IMR-90 (cell line): ENCODE data around the gene UPK3A. TPM values are rescaled to one million over a fixed set of nuclear protein-coding genes. Genes with fewer than 3 reads are reported as not detected.

Experiments used
- ATAC-seq: fragments of 200-7000 bp; cut with Tn5 transposase; 2 replicates; pipeline ENCODE4 v1.9.1; 2020; ENCODE audit warnings: low read depth, mild to moderate bottlenecking, moderate library complexity
- BruUV-seq: library from RNA; stranded (reverse); fragments of 400-500 nt; replicated peaks from 2 replicates; lab custom pipeline; 2021; lab: Mats Ljungman, UMichigan
- CTCF ChIA-PET: fragments of 300-600 bp; formaldehyde crosslinking; extraction: SDS; loops from one replicate; lab custom pipeline; 2021; ENCODE audit warnings: antibody characterized with exemption; lab: Yijun Ruan, JAX
- POLR2A ChIA-PET: fragments of 300-600 bp; sonication (Branson Sonifier 250); formaldehyde crosslinking; loops from one replicate; lab custom pipeline; 2022; ENCODE audit warnings: antibody characterized with exemption; ENCODE audit not compliant: unreplicated experiment; lab: Charles Lee
- DNase-seq: peaks from one replicate; pipeline ENCODE4 v3.0.0; 2013
- H2AFZ ChIP-seq: replicated peaks from 2 replicates; pipeline ENCODE3; 2013; ENCODE audit warnings: low read length, mild to moderate bottlenecking; ENCODE audit not compliant: poor library complexity
- H2AK5ac ChIP-seq: 2 replicates; pipeline ENCODE4 v1.6.1; 2013; ENCODE audit warnings: low read depth, low read length, inconsistent platforms
- H2AK9ac ChIP-seq: replicated peaks from 2 replicates; pipeline ENCODE3; 2013; ENCODE audit warnings: mild to moderate bottlenecking, low read depth, low read length, moderate library complexity; ENCODE audit not compliant: poor library complexity
- H2BK120ac ChIP-seq: 2 replicates; pipeline ENCODE4 v1.6.1; 2013; ENCODE audit warnings: low read depth, low read length, inconsistent platforms
- H2BK15ac ChIP-seq: 3 replicates; pipeline ENCODE4 v1.6.1; 2013; ENCODE audit warnings: low read depth, low read length, inconsistent platforms
- H2BK20ac ChIP-seq: 2 replicates; pipeline ENCODE4 v1.6.1; 2013; ENCODE audit warnings: low read depth, mild to moderate bottlenecking, inconsistent platforms, low read length, moderate library complexity
- H2BK5ac ChIP-seq: 2 replicates; pipeline ENCODE4 v1.6.1; 2013; ENCODE audit warnings: mild to moderate bottlenecking, low read depth, low read length, inconsistent platforms; ENCODE audit not compliant: poor library complexity, severe bottlenecking
- H3K14ac ChIP-seq: replicated peaks from 2 replicates; pipeline ENCODE4 v1.6.1; 2013; ENCODE audit warnings: low read depth, low read length, inconsistent platforms
- H3K18ac ChIP-seq: 2 replicates; pipeline ENCODE4 v1.6.1; 2013; ENCODE audit warnings: low read depth, low read length, control low read depth
- H3K23ac ChIP-seq: 2 replicates; pipeline ENCODE4 v1.6.1; 2013; ENCODE audit warnings: low read depth, low read length, inconsistent platforms
- H3K27ac ChIP-seq: 2 replicates; pipeline ENCODE4 v1.5.1; 2013; ENCODE audit warnings: mild to moderate bottlenecking, control low read depth, low read length; ENCODE audit not compliant: insufficient read depth
- H3K27me3 ChIP-seq: 2 replicates; pipeline ENCODE4 v1.6.1; 2013; ENCODE audit warnings: low read length; ENCODE audit not compliant: control insufficient read depth, insufficient read depth
- H3K36me3 ChIP-seq: 2 replicates; pipeline ENCODE4 v1.6.1; 2013; ENCODE audit warnings: low read length, mixed read lengths; ENCODE audit not compliant: control insufficient read depth, insufficient read depth
- H3K4ac ChIP-seq: 2 replicates; pipeline ENCODE4 v1.6.1; 2013; ENCODE audit warnings: low read depth, low read length, inconsistent platforms
- H3K4me1 ChIP-seq: 2 replicates; pipeline ENCODE4 v1.6.1; 2013; ENCODE audit warnings: low read length, mixed read lengths; ENCODE audit not compliant: control insufficient read depth, insufficient read depth
- H3K4me2 ChIP-seq: 2 replicates; pipeline ENCODE4 v1.6.1; 2013; ENCODE audit warnings: low read depth, mild to moderate bottlenecking, control low read depth, low read length, moderate library complexity
- H3K4me3 ChIP-seq: 2 replicates; pipeline ENCODE4 v1.5.1; 2013; ENCODE audit warnings: low read depth, mild to moderate bottlenecking, control low read depth, low read length, moderate library complexity; ENCODE audit not compliant: insufficient read depth
- H3K56ac ChIP-seq: 2 replicates; pipeline ENCODE4 v1.6.1; 2013; ENCODE audit warnings: low read length, inconsistent platforms; ENCODE audit not compliant: insufficient read depth; ENCODE audit errors: extremely low read depth
- H3K79me1 ChIP-seq, 2 experiments: 2 replicates each; pipeline ENCODE4 v1.6.1; 2013; ENCODE audit warnings: low read length in 2 of 2, inconsistent platforms in 1 of 2, low read depth in 1 of 2
- H3K9ac ChIP-seq: 2 replicates; pipeline ENCODE4 v1.6.1; 2013; ENCODE audit warnings: low read depth, low read length, control low read depth
- H3K9me1 ChIP-seq: 2 replicates; pipeline ENCODE4 v1.6.1; 2013; ENCODE audit warnings: low read length, inconsistent platforms; ENCODE audit not compliant: insufficient read depth
- H3K9me3 ChIP-seq: 2 replicates; pipeline ENCODE4 v1.6.1; 2013; ENCODE audit warnings: low read length; ENCODE audit not compliant: control insufficient read depth, insufficient read depth
- H4K20me1 ChIP-seq: 2 replicates; pipeline ENCODE4 v1.6.1; 2013; ENCODE audit warnings: low read length, inconsistent platforms; ENCODE audit not compliant: insufficient read depth
- H4K5ac ChIP-seq: 2 replicates; pipeline ENCODE4 v1.6.1; 2013; ENCODE audit warnings: mild to moderate bottlenecking, low read depth, low read length, control low read depth
- H4K8ac ChIP-seq, 2 experiments: 2 replicates each; pipeline ENCODE4 v1.6.1; 2013; ENCODE audit warnings: low read depth in 2 of 2, low read length in 2 of 2, control low read depth in 1 of 2, inconsistent platforms in 1 of 2
- H4K91ac ChIP-seq: 2 replicates; pipeline ENCODE4 v1.6.1; 2013; ENCODE audit warnings: low read depth, low read length, inconsistent platforms; ENCODE audit not compliant: insufficient read depth
- CEBPB ChIP-seq: IDR thresholded peaks from 2 replicates; pipeline ENCODE4 v1.6.1; 2012; ENCODE audit warnings: low read depth, low read length, improper control_type of control experiment
- CHD1 ChIP-seq: IDR thresholded peaks from 2 replicates; pipeline ENCODE4 v1.6.1; 2012; ENCODE audit warnings: low read depth, low read length, improper control_type of control experiment
- FOS ChIP-seq: fragments of 150-350 bp; IDR thresholded peaks from 2 replicates; pipeline ENCODE4 v1.6.1; 2016; ENCODE audit warnings: low read depth, low read length
- RAD21 ChIP-seq: IDR thresholded peaks from 2 replicates; pipeline ENCODE4 v1.6.1; 2012; ENCODE audit warnings: low read length, improper control_type of control experiment
- WGBS, 2 experiments: methylation state at CpG; one replicate each; pipeline versions ENCODE4 v1.1.5 to v1.1.7; 2013; ENCODE audit warnings: missing lambda C conversion rate in 2 of 2; ENCODE audit not compliant: insufficient read length in 1 of 2; ENCODE audit errors: extremely low coverage in 2 of 2; 5-methylcytosine and 5-hydroxymethylcytosine counted together
- dilution Hi-C: fragments of 300-500 bp; cut with HindIII; formaldehyde crosslinking; loops from one replicate; pipeline ENCODE4 v1.14.3; 2018; ENCODE audit warnings: low sequenced_read_pairs; ENCODE audit not compliant: unreplicated experiment
- in situ Hi-C: fragments of 300-500 bp; cut with MboI; formaldehyde crosslinking; loops from 3 replicates; pipeline ENCODE4 v1.14.3; 2019; ENCODE audit warnings: low sequenced_read_pairs, inconsistent platforms, mixed read lengths
- intact Hi-C: fragments of 100-400 bp; cut with micrococcal nuclease; formaldehyde crosslinking; loops from 2 replicates; pipeline ENCODE4 v1.10.0; 2022
- polyA plus RNA-seq, 3 experiments: library from polyadenylated mRNA; depleted of rRNA; stranded (reverse); fragments of >200 nt; gene quantifications; 2 replicates each; pipeline ENCODE4 v1.2.3, GENCODE V29; 2012; ENCODE audit warnings: low replicate concordance in 1 of 3
- total RNA-seq: library from RNA; depleted of rRNA; stranded (reverse); fragments of >200 nt; gene quantifications from 2 replicates; pipeline ENCODE4 v1.2.3, GENCODE V29; 2012

The UPK3A gene
- total and polyA plus RNA-seq, 2 of the 4 experiments (the other 2 are of a cell fraction) = not detected

- ATAC-seq = no peak
- Histone ChIP-seq H3K4me1 (peaks cover 22% of the 10 kb centered on the region), H3K36me3 (no peaks in the 10 kb centered on the region), H3K4me3 (no peak overlapping the region), H2AFZ (no peak overlapping the region), H2BK20ac (no peak overlapping the region), H2BK120ac (no peak overlapping the region), H2AK9ac (no peak overlapping the region), H4K91ac (no peak overlapping the region), H2BK15ac (no peak overlapping the region), H3K14ac (no peak overlapping the region), H3K9me1 (peaks cover 23% of the 10 kb centered on the region), H3K9me3 (no peaks in the 10 kb centered on the region), H3K56ac (no peak overlapping the region), H3K23ac (no peak overlapping the region), H3K79me1 (peaks cover 21 to 79% of the 10 kb centered on the region in 2 experiments), H2BK5ac (no peak overlapping the region), H3K9ac (no peak overlapping the region), H3K18ac (no peak overlapping the region), H4K5ac (peak overlapping the region; percentile 32; the same call in 1 of the 2 replicates), H2AK5ac (peak overlapping the region; percentile 62; the same call in 1 of the 2 replicates), H4K20me1 (peaks cover 17% of the 10 kb centered on the region; the same call in 1 of the 2 replicates), H3K4me2 (no peak overlapping the region), H4K8ac (no peak overlapping the region), H3K4ac (0 out of 2 replicates have a peak overlapping the region, but pooled peaks have one; percentile 7), H3K27me3 (no peaks in the 10 kb centered on the region), H3K27ac (no peak overlapping the region; the same call in 1 of the 2 replicates)
- TF ChIP-seq CHD1 (no peak), FOS (no peak), RAD21 (no peak), CEBPB (0 out of 2 replicates have a peak, but pooled peaks have one; percentile 9)
- no CpG with 5 or more reads among the region's 9 CpGs for WGBS, 2 experiments
- no peak for DNase-seq
- in situ Hi-C loops = no loop called here
- no TSS peak for BruUV-seq
- dilution Hi-C loops = no loop called here
- intact Hi-C loops = loop anchor here (1.0 kb wide), 1 partner anchor 118 kb away; no protein-coding TSS in a partner anchor
- CTCF ChIA-PET = interaction anchor here (0.6 kb wide), 1 partner anchor 362 kb away, joined by 3 read pairs; no protein-coding TSS in a partner anchor
- POLR2A ChIA-PET = interaction anchor here (0.7 kb wide), 1 partner anchor 1036 kb away, joined by 3 read pairs; no protein-coding TSS in a partner anchor
Observed at GRCh38 chr22:45316796-45317526, 32.2 kb downstream of the UPK3A start.
